ENCODE results near the gene SLC22A6. TPM values are rescaled to one million over a fixed set of nuclear protein-coding genes. Genes with fewer than 3 reads are reported as not detected.

Gene SLC22A6
- total and polyA plus RNA-seq, 2 experiments from 2014 or later, result not detected

DNA sequence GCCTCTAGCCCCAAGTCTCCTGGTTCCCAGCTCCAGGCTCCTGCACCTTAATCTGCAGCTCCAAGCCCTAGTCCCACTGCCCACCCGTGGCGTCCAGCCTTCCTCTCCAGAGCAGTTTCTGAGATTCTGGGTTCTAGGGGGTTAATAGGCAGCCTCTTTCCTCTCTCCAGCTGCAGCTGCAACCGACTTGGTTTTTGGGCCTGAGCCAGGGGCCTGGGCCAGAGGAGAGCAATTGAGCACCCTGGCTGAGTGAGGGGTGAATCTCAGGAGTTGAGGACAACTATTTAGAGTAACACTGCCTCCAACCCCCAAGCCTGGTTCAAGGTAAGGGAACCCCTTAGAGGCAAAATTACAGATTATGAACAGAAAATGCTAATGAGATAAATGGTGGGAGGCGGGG is 54.6 kb downstream of the SLC22A6 start:
- no peak overlapping the region for H3K4me3 ChIP-seq
- H3K9me3 ChIP-seq (ENCODE audit: low read depth), result no peaks in the 10 kb centered on the region
- no peaks in the 10 kb centered on the region for H3K9me2 ChIP-seq (ENCODE audit: insufficient read depth)
- no peaks in the 10 kb centered on the region for H3K4me1 ChIP-seq (ENCODE audit: insufficient read depth)
- H4K20me1 ChIP-seq (ENCODE audit: insufficient read depth), result no peaks in the 10 kb centered on the region
- H2AFZ ChIP-seq, result no peak overlapping the region
- no peak overlapping the region for H3K4me2 ChIP-seq (ENCODE audit: unreplicated experiment)
- no peak for DNase-seq
- no peak overlapping the region for H3K27ac ChIP-seq
- in situ Hi-C loops (cut with MboI), result no loop called here
- no peak overlapping the region for H3K9ac ChIP-seq
- no peaks in the 10 kb centered on the region for H3K36me3 ChIP-seq (ENCODE audit: low read depth)
- TF ChIP-seq EZH2 (IDR thresholded peaks at IDR 0.05; ENCODE audit: insufficient read depth, poor library complexity, severe bottlenecking), result no peak
- no peak for TF ChIP-seq EZH2phosphoT487 (IDR thresholded peaks at IDR 0.05; ENCODE audit: insufficient read depth, low read depth)
- 14 to 17% methylated on average over 4 of the region's 4 CpGs for WGBS, 2 experiments (ENCODE audit: low coverage in 1 of 2, low lambda C conversion rate in 2 of 2, missing lambda C conversion rate in 2 of 2)
- H3F3A ChIP-seq (ENCODE audit: insufficient read depth), result no peaks in the 10 kb centered on the region
- H3K79me2 ChIP-seq (ENCODE audit: insufficient read depth), result no peaks in the 10 kb centered on the region
- peaks cover 12% of the 10 kb centered on the region for H3K27me3 ChIP-seq (replicated peaks; ENCODE audit: insufficient read depth)

GRCh38 chr11:62928011-62928410 is 56.8 kb downstream of the SLC22A6 start:
- in situ Hi-C loops (cut with MboI), result no loop called here
- no peaks in the 10 kb centered on the region for H3K36me3 ChIP-seq (ENCODE audit: low read depth)
- H3K9me3 ChIP-seq (ENCODE audit: low read depth), result no peaks in the 10 kb centered on the region
- H3K4me2 ChIP-seq (ENCODE audit: unreplicated experiment), result no peak overlapping the region
- WGBS, 2 experiments (ENCODE audit: low coverage in 1 of 2, low lambda C conversion rate in 2 of 2, missing lambda C conversion rate in 2 of 2), result 78 to 79% methylated on average over 11 to 13 of the region's 13 CpGs
- no peaks in the 10 kb centered on the region for H3K4me1 ChIP-seq (ENCODE audit: insufficient read depth)
- H3K4me3 ChIP-seq, result no peak overlapping the region
- no peak overlapping the region for H2AFZ ChIP-seq
- H3K79me2 ChIP-seq (ENCODE audit: insufficient read depth), result no peaks in the 10 kb centered on the region
- DNase-seq, result no peak
- peaks cover 10% of the 10 kb centered on the region; the same call in 1 of the 2 replicates for H3K27me3 ChIP-seq (replicated peaks; ENCODE audit: insufficient read depth)
- no peak overlapping the region for H3K9ac ChIP-seq
- no peaks in the 10 kb centered on the region for H3K9me2 ChIP-seq (ENCODE audit: insufficient read depth)
- no peaks in the 10 kb centered on the region for H4K20me1 ChIP-seq (ENCODE audit: insufficient read depth)
- TF ChIP-seq EZH2phosphoT487 (IDR thresholded peaks at IDR 0.05; ENCODE audit: insufficient read depth, low read depth) (no peak), EZH2 (IDR thresholded peaks at IDR 0.05; ENCODE audit: insufficient read depth, poor library complexity, severe bottlenecking) (no peak)
- no peaks in the 10 kb centered on the region for H3F3A ChIP-seq (ENCODE audit: insufficient read depth)
- H3K27ac ChIP-seq, result no peak overlapping the region

GRCh38 chr11:62926680-62927455 is 57.9 kb downstream of the SLC22A6 start:
- H3K27ac ChIP-seq, result no peak overlapping the region
- H3K4me2 ChIP-seq (ENCODE audit: unreplicated experiment), result no peak overlapping the region
- no peak for DNase-seq
- no peaks in the 10 kb centered on the region for H3K9me2 ChIP-seq (ENCODE audit: insufficient read depth)
- H3K4me3 ChIP-seq, result no peak overlapping the region
- H4K20me1 ChIP-seq (ENCODE audit: insufficient read depth), result no peaks in the 10 kb centered on the region
- in situ Hi-C loops (cut with MboI), result no loop called here
- TF ChIP-seq EZH2phosphoT487 (IDR thresholded peaks at IDR 0.05; ENCODE audit: insufficient read depth, low read depth) (no peak), EZH2 (IDR thresholded peaks at IDR 0.05; ENCODE audit: insufficient read depth, poor library complexity, severe bottlenecking) (no peak)
- H3F3A ChIP-seq (ENCODE audit: insufficient read depth), result no peaks in the 10 kb centered on the region
- no peaks in the 10 kb centered on the region for H3K36me3 ChIP-seq (ENCODE audit: low read depth)
- no peaks in the 10 kb centered on the region for H3K9me3 ChIP-seq (ENCODE audit: low read depth)
- H3K27me3 ChIP-seq (replicated peaks; ENCODE audit: insufficient read depth), result peaks cover 16% of the 10 kb centered on the region
- no peaks in the 10 kb centered on the region for H3K4me1 ChIP-seq (ENCODE audit: insufficient read depth)
- WGBS, 2 experiments (ENCODE audit: low coverage in 1 of 2, low lambda C conversion rate in 2 of 2, missing lambda C conversion rate in 2 of 2), result 69 to 76% methylated on average over 33 to 53 of the region's 53 CpGs
- H3K79me2 ChIP-seq (ENCODE audit: insufficient read depth), result no peaks in the 10 kb centered on the region
- no peak overlapping the region for H3K9ac ChIP-seq
- H2AFZ ChIP-seq, result no peak overlapping the region

Small RNA genes within 50 kb of the gene (small RNA-seq; reads per million reads assigned to genes)
- gene RN7SL259P (ENCODE audit: low read depth, low replicate concordance), result not detected

Other genes starting within 250 kb of the SLC22A6 start
- gene ZBTB3, start 230.8 kb downstream of the SLC22A6 start, total RNA-seq (2014; rRNA removed; shearing (Covaris generic)), result 6.6 and 8.0 TPM in 2 replicates
- 4.9 and 5.5 TPM in 2 replicates for gene ZBTB3, start 230.8 kb downstream of the SLC22A6 start, polyA plus RNA-seq (2016; fragmentation: Nextera tagmentation; extraction: Ambion mirVana)
- 61.2 and 73.3 TPM in 2 replicates for gene POLR2G, start 223.4 kb downstream of the SLC22A6 start, total RNA-seq (2014; rRNA removed; shearing (Covaris generic))
- gene POLR2G, start 223.4 kb downstream of the SLC22A6 start, polyA plus RNA-seq (2016; fragmentation: Nextera tagmentation; extraction: Ambion mirVana), result 154 and 156 TPM in 2 replicates
- gene TAF6L, start 213.6 kb downstream of the SLC22A6 start, total RNA-seq (2014; rRNA removed; shearing (Covaris generic)), result 11.6 and 22.5 TPM in 2 replicates
- gene TAF6L, start 213.6 kb downstream of the SLC22A6 start, polyA plus RNA-seq (2016; fragmentation: Nextera tagmentation; extraction: Ambion mirVana), result 8.2 and 9.1 TPM in 2 replicates
- 73.3 and 151 TPM in 2 replicates for gene TMEM179B, start 197.6 kb downstream of the SLC22A6 start, total RNA-seq (2014; rRNA removed; shearing (Covaris generic))
- 140 and 150 TPM in 2 replicates for gene TMEM179B, start 197.6 kb downstream of the SLC22A6 start, polyA plus RNA-seq (2016; fragmentation: Nextera tagmentation; extraction: Ambion mirVana)
- 32.0 and 33.4 TPM in 2 replicates for gene TMEM223, start 193.0 kb downstream of the SLC22A6 start, total RNA-seq (2014; rRNA removed; shearing (Covaris generic))
- 31.4 and 34.2 TPM in 2 replicates for gene TMEM223, start 193.0 kb downstream of the SLC22A6 start, polyA plus RNA-seq (2016; fragmentation: Nextera tagmentation; extraction: Ambion mirVana)
- 25.0 and 32.0 TPM in 2 replicates for gene NXF1, start 179.5 kb downstream of the SLC22A6 start, total RNA-seq (2014; rRNA removed; shearing (Covaris generic))
- gene NXF1, start 179.5 kb downstream of the SLC22A6 start, polyA plus RNA-seq (2016; fragmentation: Nextera tagmentation; extraction: Ambion mirVana), result 51.1 and 53.3 TPM in 2 replicates
- 43.9 and 45.7 TPM in 2 replicates for gene STX5, start 152.9 kb downstream of the SLC22A6 start, total RNA-seq (2014; rRNA removed; shearing (Covaris generic))
- 32.0 and 34.0 TPM in 2 replicates for gene STX5, start 152.9 kb downstream of the SLC22A6 start, polyA plus RNA-seq (2016; fragmentation: Nextera tagmentation; extraction: Ambion mirVana)
- not detected in 2 replicates for gene TEX54, start 152.1 kb downstream of the SLC22A6 start, total RNA-seq (2014; rRNA removed; shearing (Covaris generic))
- 0.44 TPM in 1 of 2 replicates, not detected in the other for gene TEX54, start 152.1 kb downstream of the SLC22A6 start, polyA plus RNA-seq (2016; fragmentation: Nextera tagmentation; extraction: Ambion mirVana)
- 41.4 and 50.4 TPM in 2 replicates for gene WDR74, start 145.4 kb downstream of the SLC22A6 start, total RNA-seq (2014; rRNA removed; shearing (Covaris generic))
- 33.6 and 34.3 TPM in 2 replicates for gene WDR74, start 145.4 kb downstream of the SLC22A6 start, polyA plus RNA-seq (2016; fragmentation: Nextera tagmentation; extraction: Ambion mirVana)
- 290 and 301 TPM in 2 replicates for gene SLC3A2, start 104.1 kb downstream of the SLC22A6 start, total RNA-seq (2014; rRNA removed; shearing (Covaris generic))
- 310 and 319 TPM in 2 replicates for gene SLC3A2, start 104.1 kb downstream of the SLC22A6 start, polyA plus RNA-seq (2016; fragmentation: Nextera tagmentation; extraction: Ambion mirVana)
- gene CHRM1, start 63.6 kb downstream of the SLC22A6 start, total RNA-seq (2014; rRNA removed; shearing (Covaris generic)), result not detected in 2 replicates
- gene CHRM1, start 63.6 kb downstream of the SLC22A6 start, polyA plus RNA-seq (2016; fragmentation: Nextera tagmentation; extraction: Ambion mirVana), result not detected in 2 replicates
- not detected in 2 replicates for gene SLC22A8, start 30.9 kb upstream of the SLC22A6 start, total RNA-seq (2014; rRNA removed; shearing (Covaris generic))
- gene SLC22A8, start 30.9 kb upstream of the SLC22A6 start, polyA plus RNA-seq (2016; fragmentation: Nextera tagmentation; extraction: Ambion mirVana), result not detected in 2 replicates
- not detected in 2 replicates for gene SLC22A24, start 159.3 kb upstream of the SLC22A6 start, total RNA-seq (2014; rRNA removed; shearing (Covaris generic))
- not detected in 2 replicates for gene SLC22A24, start 159.3 kb upstream of the SLC22A6 start, polyA plus RNA-seq (2016; fragmentation: Nextera tagmentation; extraction: Ambion mirVana)

All from GM23248 (cell line).